A549 (cell line): ENCODE data around the gene PNPLA3. TPM values are rescaled to one million over a fixed set of nuclear protein-coding genes. Genes with fewer than 3 reads are reported as not detected.

Experiments
- ATAC-seq, 2 experiments: fragments of 200-7000 bp in 1 of 2; fragments of >200 bp in 1 of 2; cut with Nextera tagmentation in 1 of 2; cut with Tn5 transposase in 1 of 2; 3 replicates each; pipeline versions ENCODE4 v1.8.0 to v1.9.1; 2018 to 2020; ENCODE audit warnings: mild to moderate bottlenecking in 1 of 2, moderate library complexity in 1 of 2
- CTCF ChIA-PET: fragments of 300-600 bp; sonication (Branson Sonifier 250); formaldehyde crosslinking; extraction: SDS; loops from one replicate; lab custom pipeline; 2021; ENCODE audit warnings: antibody characterized with exemption, inconsistent platforms; lab: Yijun Ruan, JAX
- POLR2A ChIA-PET: fragments of 350-600 bp; formaldehyde crosslinking; extraction: SDS; loops from one replicate; lab custom pipeline; 2021; ENCODE audit warnings: antibody characterized with exemption, inconsistent platforms; lab: Yijun Ruan, JAX
- DNase-seq, 2 experiments: peaks; one replicate each; pipeline versions ENCODE4 v3.0.0 to v3.0.0-alpha.2; 2011 to 2016; ENCODE audit warnings: low read depth in 1 of 2, low spot score in 1 of 2
- FAIRE-seq: peaks from 2 replicates; lab custom pipeline; 2011; peaks lifted over from hg19 to GRCh38; lab: Jason Lieb, UNC
- H3K27ac ChIP-seq, 2 experiments: fragments of >200 bp; sonication (Bioruptor Twin); formaldehyde crosslinking; 3 replicates each; pipeline ENCODE4 v1.5.1; 2016 to 2017
- H3K4me1 ChIP-seq: fragments of >200 bp; sonication (Bioruptor Twin); formaldehyde crosslinking; 3 replicates; pipeline ENCODE4 v1.6.1; 2016
- H3K4me2 ChIP-seq: fragments of >200 bp; sonication (Bioruptor Twin); formaldehyde crosslinking; 3 replicates; pipeline ENCODE4 v1.6.1; 2016
- H3K4me3 ChIP-seq: fragments of >200 bp; sonication (Bioruptor Twin); formaldehyde crosslinking; 3 replicates; pipeline ENCODE4 v1.5.1; 2016
- H3K9me3 ChIP-seq: fragments of >200 bp; sonication (Bioruptor Twin); formaldehyde crosslinking; 3 replicates; pipeline ENCODE4 v1.6.1; 2016
- BHLHE40 ChIP-seq: IDR thresholded peaks from 2 replicates; pipeline ENCODE4 v1.6.1; 2012; ENCODE audit warnings: low read depth, low read length, inconsistent platforms
- CEBPB ChIP-seq, 2 experiments: fragments of >200 bp in 1 of 2; sonication (Bioruptor Twin) in 1 of 2; formaldehyde crosslinking in 1 of 2; IDR thresholded peaks; 2 replicates each; pipeline ENCODE4 v1.6.1; 2012 to 2016
- CHD2 ChIP-seq: fragments of 150-350 bp; IDR thresholded peaks from 2 replicates; pipeline ENCODE4 v1.6.1; 2014; ENCODE audit warnings: low read length; ENCODE audit not compliant: partially characterized antibody
- CHD4 ChIP-seq: fragments of 200-600 bp; sonication (generic); IDR thresholded peaks from 2 replicates; pipeline ENCODE4 v1.6.1; 2016; ENCODE audit warnings: antibody characterized with exemption, mild to moderate bottlenecking, borderline replicate concordance
- EHF ChIP-seq: fragments of 250-450 bp; sonication (Bioruptor Pico); IDR thresholded peaks from 2 replicates; pipeline ENCODE4 v1.5.0; 2020; ENCODE audit warnings: mild to moderate bottlenecking
- EHMT2 ChIP-seq: fragments of 200-600 bp; sonication (generic); IDR thresholded peaks from 2 replicates; pipeline ENCODE4 v1.6.1; 2016; ENCODE audit warnings: antibody characterized with exemption, low read depth, mild to moderate bottlenecking, moderate library complexity
- FOSL2 ChIP-seq, 2 experiments: fragments of 450-650 bp in 1 of 2; fragments of >200 bp in 1 of 2; sonication (Bioruptor Twin) in 1 of 2; formaldehyde crosslinking; IDR thresholded peaks; 2 replicates each; pipeline versions ENCODE4 v1.5.0 to v1.6.1; 2016 to 2020; ENCODE audit warnings: mild to moderate bottlenecking in 1 of 2, moderate library complexity in 1 of 2
- FOXS1 ChIP-seq: fragments of 250-450 bp; sonication (Bioruptor Pico); IDR thresholded peaks from 2 replicates; pipeline ENCODE4 v1.5.0; 2020; ENCODE audit warnings: mild to moderate bottlenecking, moderate library complexity
- HDAC2 ChIP-seq: fragments of 200-600 bp; sonication (generic); IDR thresholded peaks from 2 replicates; pipeline ENCODE4 v1.6.1; 2016
- KDM5A ChIP-seq: fragments of 200-600 bp; sonication (generic); IDR thresholded peaks from 2 replicates; pipeline ENCODE4 v1.6.1; 2016; ENCODE audit warnings: antibody characterized with exemption, mild to moderate bottlenecking
- MAZ ChIP-seq: fragments of 150-350 bp; IDR thresholded peaks from 2 replicates; pipeline ENCODE4 v1.6.1; 2014; ENCODE audit warnings: antibody characterized with exemption, low read depth, low read length, borderline replicate concordance
- NPAS2 ChIP-seq: fragments of 250-450 bp; sonication (Bioruptor Pico); IDR thresholded peaks from 2 replicates; pipeline ENCODE4 v1.8.0; 2022; ENCODE audit warnings: mild to moderate bottlenecking, moderate library complexity, borderline replicate concordance
- PHF8 ChIP-seq: fragments of 200-600 bp; sonication (generic); IDR thresholded peaks from 2 replicates; pipeline ENCODE4 v1.6.1; 2016; ENCODE audit warnings: low read depth, mild to moderate bottlenecking, antibody characterized with exemption, moderate library complexity, borderline replicate concordance
- POLR2A ChIP-seq: IDR thresholded peaks from 2 replicates; pipeline ENCODE4 v1.6.1; 2012; ENCODE audit warnings: mild to moderate bottlenecking, low read length
- POLR2AphosphoS2 ChIP-seq: conservative IDR thresholded peaks from 2 replicates; pipeline ENCODE4 v1.6.1; 2012; ENCODE audit warnings: low read length, improper control_type of control experiment, inconsistent platforms
- RARB ChIP-seq: fragments of 250-450 bp; sonication (Bioruptor Pico); IDR thresholded peaks from 2 replicates; pipeline ENCODE4 v1.8.0; 2021; ENCODE audit warnings: mild to moderate bottlenecking, moderate library complexity
- RNF2 ChIP-seq: fragments of 200-600 bp; sonication (generic); IDR thresholded peaks from 2 replicates; pipeline ENCODE4 v1.6.1; 2016; ENCODE audit warnings: low read depth, mild to moderate bottlenecking, antibody characterized with exemption, moderate library complexity, borderline replicate concordance
- TFCP2L1 ChIP-seq: fragments of 250-450 bp; sonication (Bioruptor Pico); IDR thresholded peaks from 2 replicates; pipeline ENCODE4 v1.5.0; 2021; ENCODE audit warnings: mild to moderate bottlenecking
- ZNF302 ChIP-seq: fragments of 250-450 bp; sonication (Bioruptor Pico); IDR thresholded peaks from 2 replicates; pipeline ENCODE4 v1.9.0; 2021; ENCODE audit warnings: inconsistent platforms, mild to moderate bottlenecking, moderate library complexity
- WGBS: methylation state at CpG from one replicate; pipeline ENCODE4 v1.1.6; 2017; ENCODE audit errors: missing lambda C conversion rate; 5-methylcytosine and 5-hydroxymethylcytosine counted together
- polyA plus RNA-seq, 4 experiments: library from polyadenylated mRNA; depleted of rRNA in 3 of 4; stranded (reverse); fragments of >200 nt; fragmentation: RNase III in 1 of 4; extraction: RNeasy Plus Mini Kit Qiagen cat#74134 plus additional on column Dnase treatment in 1 of 4; gene quantifications; 2 replicates in 3 of 4; 3 replicates in 1 of 4; pipeline ENCODE4 v1.2.3, GENCODE V29; 2011 to 2017
- TF ChIP-seq, protein P1 (sequence below): IDR thresholded peaks from 2 replicates; pipeline ENCODE4 v1.6.1; 2012; ENCODE audit warnings: low read depth, borderline replicate concordance
- TF ChIP-seq, protein P2 (sequence below): fragments of 250-450 bp; sonication (Bioruptor Pico); IDR thresholded peaks from 2 replicates; pipeline ENCODE4 v1.5.0; 2021; ENCODE audit warnings: mild to moderate bottlenecking, moderate library complexity, borderline replicate concordance
- TF ChIP-seq, protein P3 (sequence below): IDR thresholded peaks from 2 replicates; pipeline ENCODE4 v1.6.1; 2012
- TF ChIP-seq, protein P4 (sequence below): fragments of 150-350 bp; IDR thresholded peaks from 2 replicates; pipeline ENCODE4 v1.6.1; 2014; ENCODE audit warnings: low read depth, mild to moderate bottlenecking, low read length

PNPLA3 gene
- polyA plus RNA-seq, 2 of the 4 experiments (the other 2 are of a cell fraction) = 1.3 to 1.8 TPM

DNA sequence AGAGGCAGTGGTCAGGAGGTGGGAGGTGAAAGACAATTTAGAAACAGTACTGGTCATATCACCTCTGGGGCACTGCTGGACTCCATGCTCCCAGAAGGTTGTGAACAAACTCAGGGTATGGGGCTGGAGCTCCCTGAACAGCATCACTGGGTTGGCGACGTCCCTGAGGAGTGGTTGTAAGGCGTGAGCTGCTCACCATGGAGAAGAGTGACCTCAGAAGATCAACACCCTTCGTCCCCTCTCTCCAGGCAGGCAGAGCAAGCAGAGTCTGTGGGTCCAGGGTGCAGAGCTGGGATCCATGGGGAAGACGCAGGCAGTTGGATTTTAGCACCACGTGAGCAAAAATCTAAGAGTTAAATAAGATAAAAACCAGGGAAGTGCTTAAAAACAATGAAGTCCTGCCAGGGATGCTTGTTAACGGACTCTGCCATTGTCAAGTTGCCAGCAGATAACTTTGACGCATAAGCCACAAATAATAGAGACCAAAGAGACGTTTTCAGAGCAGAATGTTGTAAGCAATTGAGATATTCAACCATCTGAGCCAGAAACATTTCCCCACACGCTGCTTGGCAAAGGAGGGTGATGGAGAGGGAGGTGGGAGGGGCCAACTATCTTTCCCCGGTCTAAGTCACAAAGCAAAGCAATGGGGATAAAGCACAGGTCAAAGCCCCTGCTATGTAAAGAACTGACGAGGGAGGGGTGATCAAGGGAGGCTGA is 45.4 kb upstream of the PNPLA3 start:
- no peak overlapping the region for H3K4me2 ChIP-seq
- 37% methylated on average over 12 of the region's 12 CpGs for WGBS
- no peak for ATAC-seq
- H3K4me3 ChIP-seq = no peak overlapping the region
- no peak overlapping the region for H3K27ac ChIP-seq
- no peak for DNase-seq
- TF ChIP-seq FOSL2 (IDR thresholded peaks at IDR 0.05) (no peak), FOSL2 (CRISPR knock-in tag; IDR thresholded peaks at IDR 0.05) (no peak), PHF8 (no peak), BHLHE40 (no peak), KDM5A (no peak), ZNF302 (no peak), RNF2 (no peak), EHMT2 (no peak), TFCP2L1 (CRISPR knock-in tag) (no peak), POLR2A (no peak), EHF (CRISPR knock-in tag) (no peak)
- TF ChIP-seq, protein P1, sequence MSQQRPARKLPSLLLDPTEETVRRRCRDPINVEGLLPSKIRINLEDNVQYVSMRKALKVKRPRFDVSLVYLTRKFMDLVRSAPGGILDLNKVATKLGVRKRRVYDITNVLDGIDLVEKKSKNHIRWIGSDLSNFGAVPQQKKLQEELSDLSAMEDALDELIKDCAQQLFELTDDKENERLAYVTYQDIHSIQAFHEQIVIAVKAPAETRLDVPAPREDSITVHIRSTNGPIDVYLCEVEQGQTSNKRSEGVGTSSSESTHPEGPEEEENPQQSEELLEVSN = no peak
- TF ChIP-seq, protein P2, sequence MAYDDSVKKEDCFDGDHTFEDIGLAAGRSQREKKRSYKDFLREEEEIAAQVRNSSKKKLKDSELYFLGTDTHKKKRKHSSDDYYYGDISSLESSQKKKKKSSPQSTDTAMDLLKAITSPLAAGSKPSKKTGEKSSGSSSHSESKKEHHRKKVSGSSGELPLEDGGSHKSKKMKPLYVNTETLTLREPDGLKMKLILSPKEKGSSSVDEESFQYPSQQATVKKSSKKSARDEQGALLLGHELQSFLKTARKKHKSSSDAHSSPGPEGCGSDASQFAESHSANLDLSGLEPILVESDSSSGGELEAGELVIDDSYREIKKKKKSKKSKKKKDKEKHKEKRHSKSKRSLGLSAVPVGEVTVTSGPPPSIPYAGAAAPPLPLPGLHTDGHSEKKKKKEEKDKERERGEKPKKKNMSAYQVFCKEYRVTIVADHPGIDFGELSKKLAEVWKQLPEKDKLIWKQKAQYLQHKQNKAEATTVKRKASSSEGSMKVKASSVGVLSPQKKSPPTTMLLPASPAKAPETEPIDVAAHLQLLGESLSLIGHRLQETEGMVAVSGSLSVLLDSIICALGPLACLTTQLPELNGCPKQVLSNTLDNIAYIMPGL (CRISPR knock-in tag) = no peak
- TF ChIP-seq, protein P3, sequence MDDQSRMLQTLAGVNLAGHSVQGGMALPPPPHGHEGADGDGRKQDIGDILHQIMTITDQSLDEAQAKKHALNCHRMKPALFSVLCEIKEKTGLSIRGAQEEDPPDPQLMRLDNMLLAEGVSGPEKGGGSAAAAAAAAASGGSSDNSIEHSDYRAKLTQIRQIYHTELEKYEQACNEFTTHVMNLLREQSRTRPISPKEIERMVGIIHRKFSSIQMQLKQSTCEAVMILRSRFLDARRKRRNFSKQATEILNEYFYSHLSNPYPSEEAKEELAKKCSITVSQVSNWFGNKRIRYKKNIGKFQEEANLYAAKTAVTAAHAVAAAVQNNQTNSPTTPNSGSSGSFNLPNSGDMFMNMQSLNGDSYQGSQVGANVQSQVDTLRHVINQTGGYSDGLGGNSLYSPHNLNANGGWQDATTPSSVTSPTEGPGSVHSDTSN = no peak
- TF ChIP-seq, protein P4, sequence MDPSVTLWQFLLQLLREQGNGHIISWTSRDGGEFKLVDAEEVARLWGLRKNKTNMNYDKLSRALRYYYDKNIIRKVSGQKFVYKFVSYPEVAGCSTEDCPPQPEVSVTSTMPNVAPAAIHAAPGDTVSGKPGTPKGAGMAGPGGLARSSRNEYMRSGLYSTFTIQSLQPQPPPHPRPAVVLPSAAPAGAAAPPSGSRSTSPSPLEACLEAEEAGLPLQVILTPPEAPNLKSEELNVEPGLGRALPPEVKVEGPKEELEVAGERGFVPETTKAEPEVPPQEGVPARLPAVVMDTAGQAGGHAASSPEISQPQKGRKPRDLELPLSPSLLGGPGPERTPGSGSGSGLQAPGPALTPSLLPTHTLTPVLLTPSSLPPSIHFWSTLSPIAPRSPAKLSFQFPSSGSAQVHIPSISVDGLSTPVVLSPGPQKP = no peak
- ChIA-PET POLR2A (interaction anchor here (0.6 kb wide), 1 partner anchor 1099 kb away, joined by 3 read pairs; no protein-coding TSS in a partner anchor), CTCF (interaction anchor here (1.0 to 2.4 kb wide), 2 partner anchors 68 to 301 kb away, joined by 3 to 8 read pairs; no protein-coding TSS in a partner anchor)
- no peaks in the 10 kb centered on the region for H3K9me3 ChIP-seq
- no peaks in the 10 kb centered on the region for H3K4me1 ChIP-seq
- no peak for FAIRE-seq

DNA sequence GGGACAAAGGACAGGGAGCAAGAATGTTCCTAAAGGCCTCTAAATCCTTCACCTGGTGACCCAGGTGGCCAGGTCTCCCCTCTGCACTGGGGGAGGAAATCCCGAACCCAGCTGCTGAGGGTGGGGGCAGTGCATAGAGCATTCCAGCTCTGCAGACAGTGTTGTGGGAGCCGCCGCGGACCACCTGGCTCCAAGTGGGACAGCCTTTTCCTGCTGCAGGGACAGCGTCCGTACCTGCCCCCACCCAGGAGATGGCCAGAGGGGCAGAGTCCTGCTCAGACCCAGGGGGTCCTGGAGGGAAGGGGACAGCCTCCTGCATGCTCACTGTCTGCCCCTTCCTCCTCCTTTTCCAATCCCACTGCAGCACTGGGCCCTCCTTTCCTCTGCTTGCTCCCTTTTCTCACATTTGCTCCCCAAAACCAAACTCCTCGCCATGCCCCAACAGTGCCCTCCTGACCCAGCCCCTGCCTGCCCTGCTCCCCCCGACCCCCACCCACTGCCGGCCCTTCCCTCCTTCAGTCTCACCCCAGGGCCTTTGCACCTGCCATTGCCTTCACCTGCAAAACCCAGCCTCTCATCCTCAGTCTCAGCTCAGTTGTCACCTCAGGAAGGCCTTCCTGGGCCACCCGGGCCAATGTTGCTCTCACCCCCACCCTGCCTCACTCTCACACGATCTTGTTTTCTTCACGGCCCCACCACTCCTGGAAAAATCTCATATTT is 44.6 kb upstream of the PNPLA3 start:
- POLR2A ChIA-PET = no interaction called here
- no peak for ATAC-seq

DNA sequence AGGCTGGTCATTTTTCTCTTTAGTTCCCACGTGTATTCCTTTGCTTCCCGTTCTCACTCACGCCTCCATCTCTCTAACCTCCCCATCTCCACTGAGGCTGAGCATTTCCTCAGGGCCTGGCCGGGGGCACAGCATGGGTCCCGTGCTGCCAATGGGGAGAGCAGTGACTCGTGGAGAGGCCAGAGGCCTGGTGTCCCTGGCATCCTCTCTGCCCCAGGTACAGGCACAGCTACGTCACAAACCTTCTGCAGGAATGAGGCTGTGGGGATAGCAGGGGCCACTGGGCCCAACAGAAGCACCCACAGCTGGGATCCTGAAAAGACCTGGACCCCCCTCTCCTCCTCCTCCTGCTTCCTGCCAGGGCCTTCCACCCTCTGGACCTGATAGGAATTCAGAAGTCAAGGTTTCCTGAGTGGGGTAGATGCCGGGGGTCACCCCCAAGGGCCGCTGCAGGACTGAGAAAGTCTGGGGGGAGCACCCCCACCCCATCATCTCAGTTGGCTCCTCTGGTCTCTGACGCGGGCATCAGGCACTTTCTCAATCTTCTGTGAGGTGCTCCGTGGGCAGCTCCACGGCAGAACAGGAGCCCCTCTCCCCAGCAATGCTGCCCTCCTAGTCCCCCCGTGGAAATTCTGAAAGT is 43.6 kb upstream of the PNPLA3 start:
- ATAC-seq (no peak), DNase-seq (no peak), FAIRE-seq (no peak)
- H3K4me3 ChIP-seq = no peak overlapping the region
- TF ChIP-seq HDAC2 (no peak), ZNF302 (no peak), RARB (CRISPR knock-in tag) (no peak), POLR2A (no peak), NPAS2 (CRISPR knock-in tag) (no peak), MAZ (no peak), CHD2 (no peak), POLR2AphosphoS2 (no peak), CHD4 (no peak), EHMT2 (no peak), CEBPB (IDR thresholded peaks at IDR 0.05) (no peak), PHF8 (no peak)
- CTCF ChIA-PET = no interaction called here
- no peak overlapping the region for H3K27ac ChIP-seq
- no peaks in the 10 kb centered on the region for H3K9me3 ChIP-seq
- no peak overlapping the region for H3K4me2 ChIP-seq
- POLR2A ChIA-PET = no interaction called here
- no peaks in the 10 kb centered on the region for H3K4me1 ChIP-seq
- 62% methylated on average over 11 of the region's 14 CpGs for WGBS

More for the DNA sequence above, 44.6 kb upstream of the PNPLA3 start:
- Histone ChIP-seq H3K9me3 (no peaks in the 10 kb centered on the region), H3K4me3 (no peak overlapping the region), H3K4me1 (no peaks in the 10 kb centered on the region), H3K27ac (no peak overlapping the region), H3K4me2 (no peak overlapping the region)
- CTCF ChIA-PET = no interaction called here
- WGBS = 46% methylated on average over 10 of the region's 12 CpGs
- TF ChIP-seq FOXS1 (CRISPR knock-in tag) (no peak), HDAC2 (no peak), RNF2 (no peak)
- FAIRE-seq = no peak
- DNase-seq = no peak
